HG02759 (cell line): Measurements from ENCODE around the gene FIGLA.

ENCODE experiments used
- ATAC-seq: cut with Tn5 transposase; IDR thresholded peaks from one replicate; pipeline ENCODE4 v1.9.1; 2021; ENCODE audit warnings: mild to moderate bottlenecking, moderate library complexity; ENCODE audit not compliant: unreplicated experiment

Gene FIGLA

DNA sequence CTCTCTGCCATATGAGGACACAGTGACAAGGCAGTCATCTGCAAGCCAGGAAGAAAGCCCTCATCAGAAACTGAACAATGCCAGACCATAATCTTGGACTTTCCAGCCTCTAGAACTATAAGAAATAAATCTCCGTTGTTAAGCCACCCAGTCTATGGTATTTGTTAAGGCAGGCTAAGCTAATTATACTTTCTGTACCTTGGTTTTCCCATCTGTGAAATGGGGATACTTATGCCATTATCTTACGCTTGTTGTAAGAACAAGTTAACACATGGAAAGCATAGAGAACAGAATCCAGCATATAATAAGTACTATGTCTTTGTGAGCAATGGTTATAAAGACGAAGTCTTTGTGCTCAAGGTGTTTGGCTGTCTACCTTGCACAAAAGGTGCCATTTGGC lies 14.2 kb downstream of the FIGLA start:
- no peak for ATAC-seq

GRCh38 chr2:70775141-70775540 lies 15.3 kb downstream of the FIGLA start:
- ATAC-seq: no peak

- ATAC-seq: no peak
Measured at GRCh38 chr2:70772486-70773155, 17.8 kb downstream of the FIGLA start.

DNA sequence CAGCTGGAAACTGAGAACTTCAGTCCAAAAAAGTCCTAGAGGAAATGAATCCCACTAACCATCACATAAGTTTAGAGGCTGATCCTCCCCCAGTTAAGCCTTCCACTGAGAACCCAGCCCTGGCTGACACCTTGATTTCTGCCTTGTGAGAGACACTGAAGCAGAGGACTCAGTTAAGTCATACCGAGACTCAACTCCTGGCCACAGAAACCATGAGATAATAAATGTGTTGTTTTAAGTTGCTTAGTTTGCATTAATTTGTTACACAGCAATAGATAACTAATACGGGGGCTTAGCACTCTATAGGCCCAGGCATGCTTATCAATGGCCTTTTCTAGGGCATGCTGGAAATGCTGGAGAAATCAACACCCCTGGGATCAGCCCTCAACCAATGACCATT lies 19.0 kb downstream of the FIGLA start:
- peak; percentile 68 for ATAC-seq

- ATAC-seq: no peak
Measured at GRCh38 chr2:70769450-70769849, 21.0 kb downstream of the FIGLA start.

GRCh38 chr2:70768590-70769085 lies 21.8 kb downstream of the FIGLA start:
- ATAC-seq: no peak

GRCh38 chr2:70767699-70768589 lies 22.5 kb downstream of the FIGLA start, which contains the start of gene ADD2:
TSS of gene ADD2 (minus strand) at chr2:70768200. CDS start at chr2:70706408, 61,792 bp downstream.
- ATAC-seq: peak; percentile 39

GRCh38 chr2:70767079-70767698 lies 23.3 kb downstream of the FIGLA start:
- peak; percentile 35 for ATAC-seq

DNA sequence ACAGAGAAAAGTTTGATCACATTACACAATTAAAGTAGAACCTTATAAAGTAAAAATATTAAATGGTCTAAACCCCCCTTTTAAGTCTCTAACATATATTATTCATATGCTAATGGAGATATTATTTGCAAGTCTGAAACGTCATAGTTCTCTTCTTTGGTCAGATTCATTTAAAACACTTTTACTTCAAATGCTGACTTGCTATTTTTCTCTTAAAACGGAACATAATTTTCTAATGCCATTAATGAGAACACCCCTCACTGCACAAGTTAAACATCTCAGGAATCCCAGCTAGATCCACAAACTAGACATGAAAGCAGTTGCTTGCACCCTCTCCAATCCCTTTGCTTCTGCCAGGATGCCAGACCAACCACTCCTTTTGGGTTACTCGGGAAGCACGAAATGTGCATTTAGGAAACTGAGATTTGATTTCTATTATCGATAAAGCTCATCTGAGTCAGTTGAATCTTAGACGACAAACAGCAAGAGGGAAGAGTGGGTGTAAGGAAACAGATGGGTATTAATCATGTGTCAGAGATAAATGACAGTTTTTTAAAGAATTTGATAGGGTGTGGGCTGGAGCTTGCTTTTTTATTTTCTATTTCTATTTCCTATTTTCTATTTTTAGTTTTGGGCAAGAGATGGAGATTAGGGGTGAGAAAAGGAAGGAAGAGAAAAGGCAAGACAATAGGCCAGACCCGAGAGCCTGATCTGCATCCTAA lies 23.9 kb downstream of the FIGLA start:
- no peak for ATAC-seq

GRCh38 chr2:70765507-70765906 lies 24.9 kb downstream of the FIGLA start:
- no peak for ATAC-seq

- ATAC-seq: no peak
Measured at GRCh38 chr2:70759446-70759845, 31.0 kb downstream of the FIGLA start.

DNA sequence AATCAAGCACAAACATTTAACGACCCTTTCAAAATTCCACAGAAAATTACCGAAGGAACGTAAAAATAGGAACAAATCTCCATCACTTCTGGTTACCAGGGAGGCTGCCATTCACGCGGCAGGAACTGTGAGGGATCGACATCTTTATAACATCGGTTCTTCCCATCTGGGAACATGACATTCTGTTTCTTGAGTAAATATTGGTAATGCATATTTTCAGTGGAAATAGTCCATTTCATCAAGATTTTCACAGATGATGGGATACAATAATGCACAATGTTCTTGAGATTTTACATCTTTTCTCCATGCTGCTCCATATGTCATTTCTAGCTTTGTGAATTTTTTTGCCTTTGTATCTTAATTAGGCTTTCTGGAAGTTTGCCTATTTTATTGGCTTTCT lies 32.5 kb downstream of the FIGLA start:
- no peak for ATAC-seq

DNA sequence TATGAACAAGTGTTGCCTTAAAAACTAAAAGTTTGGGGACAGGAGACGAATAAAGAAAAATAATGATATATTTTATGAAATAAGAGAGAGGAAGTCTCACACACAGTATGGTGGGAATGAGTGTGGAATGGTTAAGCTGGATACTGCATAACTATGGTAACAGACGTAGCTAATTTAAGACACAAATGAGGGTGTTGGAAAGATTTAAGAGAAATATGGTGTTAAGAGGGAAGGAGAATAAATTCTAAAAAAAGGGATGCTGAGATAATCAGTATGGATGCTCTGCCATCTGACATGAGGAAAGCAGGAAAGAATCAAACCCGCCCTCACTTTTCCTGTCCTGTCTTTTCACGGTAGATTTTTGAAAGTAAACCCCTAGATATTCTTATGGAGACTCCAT lies 33.1 kb downstream of the FIGLA start:
- ATAC-seq: no peak

DNA sequence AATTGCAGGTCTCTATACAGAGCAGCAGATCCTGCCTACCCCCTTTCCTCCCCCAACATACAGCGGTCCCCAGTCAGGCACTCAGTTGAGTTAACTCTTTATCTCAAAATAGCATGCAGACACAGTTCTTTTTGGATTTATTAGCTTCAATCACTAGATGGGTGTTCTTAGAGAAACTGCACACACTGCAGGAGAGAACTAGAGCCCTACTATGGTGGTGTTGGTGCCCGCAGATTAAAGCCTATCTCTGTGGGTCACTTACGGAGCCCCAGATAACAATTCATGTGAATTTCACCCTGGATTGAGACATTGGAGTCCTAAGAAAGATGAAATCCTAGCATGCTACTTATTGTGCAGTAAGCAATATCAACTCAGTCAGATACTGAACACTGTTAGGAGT lies 34.3 kb downstream of the FIGLA start:
- ATAC-seq: no peak

DNA sequence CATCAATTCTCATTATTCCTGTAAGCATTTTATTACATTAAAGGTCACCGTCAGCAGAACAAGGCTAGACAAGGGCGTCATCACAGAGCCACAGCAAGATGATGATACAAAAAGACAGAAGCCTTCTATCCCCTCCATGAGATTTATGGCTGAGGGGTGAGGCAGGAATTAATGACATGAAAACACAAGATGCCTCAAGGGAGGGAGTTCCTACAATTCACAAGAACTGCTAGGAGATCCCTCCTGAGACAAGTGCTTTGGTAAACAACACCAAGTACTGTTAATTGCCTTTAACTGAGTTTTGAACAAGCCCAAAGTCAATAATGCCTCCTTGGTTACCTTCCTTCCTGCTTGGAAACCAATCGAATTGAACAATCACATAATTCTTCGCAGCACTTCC lies 36.5 kb downstream of the FIGLA start:
- ATAC-seq: no peak

- no peak for ATAC-seq
Measured at GRCh38 chr2:70753031-70753430, 37.4 kb downstream of the FIGLA start.

DNA sequence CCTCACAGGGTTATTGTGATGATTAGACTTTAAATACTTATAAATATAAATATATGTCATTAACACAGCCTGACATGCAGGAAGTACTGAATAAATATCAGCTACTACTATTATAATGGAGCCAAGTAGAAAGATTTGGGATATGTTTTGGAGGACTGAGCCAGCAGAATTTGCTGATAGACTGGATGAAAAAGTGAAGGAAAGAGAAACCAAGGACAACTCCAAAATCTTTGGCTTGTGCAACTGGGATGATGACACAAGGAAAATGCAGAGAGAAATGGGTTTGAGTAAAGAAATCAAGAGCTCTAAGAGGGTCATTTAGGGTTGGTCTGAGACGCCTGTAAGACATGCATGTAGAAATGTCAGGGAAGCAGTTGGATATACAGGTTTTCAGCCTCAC lies 38.0 kb downstream of the FIGLA start:
- ATAC-seq: no peak

DNA sequence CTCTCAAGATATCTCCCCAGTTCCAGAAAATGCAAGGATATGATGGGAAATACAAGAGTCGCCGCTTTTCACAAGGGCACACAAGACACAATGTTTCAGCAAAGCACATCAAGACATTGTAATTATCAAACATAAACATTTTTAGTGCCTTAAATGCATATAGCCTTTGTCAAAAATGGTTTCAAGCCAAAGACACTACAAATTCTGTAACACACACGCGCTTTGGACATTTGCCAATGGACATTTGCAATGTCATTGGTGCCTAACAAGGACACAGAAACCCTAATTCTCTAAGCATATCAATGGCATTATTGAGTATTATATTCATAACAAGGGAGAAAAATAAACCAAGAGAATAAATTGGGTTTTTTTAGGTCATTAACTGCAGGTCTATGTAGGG lies 38.6 kb downstream of the FIGLA start:
- ATAC-seq: no peak

DNA sequence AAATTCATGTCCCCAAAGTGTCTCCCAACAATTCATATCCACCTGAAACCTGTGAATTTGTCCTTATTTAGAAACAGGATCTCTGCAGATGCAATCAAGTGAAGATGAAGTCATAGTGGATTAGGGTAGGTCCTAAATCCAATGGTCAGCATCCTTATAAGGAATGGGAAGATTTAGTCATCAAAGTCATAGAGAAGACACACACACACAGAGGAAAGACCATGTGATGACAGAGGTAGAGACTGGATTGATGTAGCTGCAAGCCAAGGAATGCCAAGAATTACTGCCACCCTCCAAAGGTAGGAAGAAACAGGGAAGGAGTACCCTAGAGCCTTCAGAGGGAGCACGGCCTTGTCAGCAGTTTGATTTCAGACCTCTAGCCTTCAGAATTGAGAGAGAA lies 40.1 kb downstream of the FIGLA start:
- ATAC-seq: no peak

DNA sequence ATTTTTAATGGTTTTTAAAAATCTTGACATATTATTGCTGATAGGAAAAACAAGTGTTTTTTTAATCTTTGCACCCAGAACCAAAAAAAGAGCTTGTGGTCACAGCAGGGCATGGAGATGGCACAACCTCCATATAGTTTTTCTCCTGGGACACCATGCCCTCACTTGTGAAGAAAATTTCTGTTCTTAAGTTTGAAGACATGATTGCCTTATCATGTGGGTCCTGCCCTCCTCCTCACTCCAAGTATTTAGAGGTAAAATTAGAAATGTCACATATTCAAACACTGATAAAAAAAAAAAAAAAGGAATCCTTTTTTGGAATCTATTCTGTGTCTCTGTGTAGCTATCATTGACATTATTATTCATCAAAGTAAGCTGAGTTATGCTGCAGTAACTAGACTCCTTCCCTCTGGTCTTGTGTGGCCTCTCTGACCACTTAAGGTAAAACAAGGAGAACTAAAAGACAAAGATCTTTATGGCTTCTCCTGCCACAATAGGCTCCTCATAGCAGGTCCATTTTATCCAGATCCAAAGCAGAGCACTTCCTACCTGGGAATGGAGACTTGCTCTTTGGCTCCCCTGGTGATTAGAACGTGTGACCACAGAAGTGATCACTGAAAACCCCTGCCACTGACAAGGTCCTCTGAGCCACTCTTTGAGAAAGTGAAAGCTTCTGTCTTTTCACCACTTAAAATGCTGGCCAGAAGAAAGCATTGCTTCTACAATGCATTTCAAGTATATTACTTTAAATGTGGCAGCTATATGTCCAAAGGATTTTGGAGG lies 42.2 kb downstream of the FIGLA start:
- ATAC-seq: no peak
